C4-2B (cell line): ENCODE data around the gene SSR2.

ENCODE experiments used
- H3K27ac ChIP-seq: fragments of 450-650 bp; 2 replicates; pipeline ENCODE4 v1.5.1; 2017
- ZFX ChIP-seq: fragments of 450-650 bp; IDR thresholded peaks from 2 replicates; pipeline ENCODE4 v1.6.1; 2017
- TF ChIP-seq, protein P1 (sequence below): fragments of 450-650 bp; conservative IDR thresholded peaks from 2 replicates; pipeline ENCODE4 v1.5.1; 2017; ENCODE audit warnings: mild to moderate bottlenecking

The SSR2 gene

GRCh38 chr1:156012051-156012817, 8.5 kb downstream of the SSR2 start:
- TF ChIP-seq ZFX: no peak
- TF ChIP-seq, protein P1, sequence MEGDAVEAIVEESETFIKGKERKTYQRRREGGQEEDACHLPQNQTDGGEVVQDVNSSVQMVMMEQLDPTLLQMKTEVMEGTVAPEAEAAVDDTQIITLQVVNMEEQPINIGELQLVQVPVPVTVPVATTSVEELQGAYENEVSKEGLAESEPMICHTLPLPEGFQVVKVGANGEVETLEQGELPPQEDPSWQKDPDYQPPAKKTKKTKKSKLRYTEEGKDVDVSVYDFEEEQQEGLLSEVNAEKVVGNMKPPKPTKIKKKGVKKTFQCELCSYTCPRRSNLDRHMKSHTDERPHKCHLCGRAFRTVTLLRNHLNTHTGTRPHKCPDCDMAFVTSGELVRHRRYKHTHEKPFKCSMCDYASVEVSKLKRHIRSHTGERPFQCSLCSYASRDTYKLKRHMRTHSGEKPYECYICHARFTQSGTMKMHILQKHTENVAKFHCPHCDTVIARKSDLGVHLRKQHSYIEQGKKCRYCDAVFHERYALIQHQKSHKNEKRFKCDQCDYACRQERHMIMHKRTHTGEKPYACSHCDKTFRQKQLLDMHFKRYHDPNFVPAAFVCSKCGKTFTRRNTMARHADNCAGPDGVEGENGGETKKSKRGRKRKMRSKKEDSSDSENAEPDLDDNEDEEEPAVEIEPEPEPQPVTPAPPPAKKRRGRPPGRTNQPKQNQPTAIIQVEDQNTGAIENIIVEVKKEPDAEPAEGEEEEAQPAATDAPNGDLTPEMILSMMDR: no peak
- no peak overlapping the region for H3K27ac ChIP-seq

DNA sequence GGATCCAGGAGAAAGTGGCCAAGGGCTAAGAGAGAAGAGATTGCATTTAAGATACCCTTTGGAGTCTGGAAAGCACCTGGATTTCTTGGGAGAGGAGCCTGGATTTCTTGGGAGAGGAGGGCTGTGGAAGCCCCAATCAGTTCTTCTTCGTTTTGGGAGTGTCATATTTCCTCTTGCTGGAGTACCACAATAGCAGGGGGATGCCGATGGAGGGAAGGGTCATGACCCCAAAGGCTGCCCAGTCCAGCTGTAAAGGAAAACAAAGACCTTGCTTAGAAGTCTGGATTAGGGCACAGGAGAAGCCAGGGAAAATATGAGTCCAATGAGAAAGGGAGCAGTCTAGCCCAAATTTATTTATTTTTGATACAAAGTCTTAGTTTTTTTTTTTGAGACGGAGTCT, 11.3 kb downstream of the SSR2 start:
- TF ChIP-seq, protein P1: no peak
- TF ChIP-seq ZFX: no peak
- H3K27ac ChIP-seq: no peak overlapping the region

- H3K27ac ChIP-seq: no peak overlapping the region
- TF ChIP-seq, protein P1: no peak
- TF ChIP-seq ZFX: no peak
These were observed 13.9 kb downstream of the SSR2 start for GRCh38 chr1:156006666-156007376.

- no peak overlapping the region for H3K27ac ChIP-seq
These were observed 15.7 kb downstream of the SSR2 start for GRCh38 chr1:156004843-156005584.

DNA sequence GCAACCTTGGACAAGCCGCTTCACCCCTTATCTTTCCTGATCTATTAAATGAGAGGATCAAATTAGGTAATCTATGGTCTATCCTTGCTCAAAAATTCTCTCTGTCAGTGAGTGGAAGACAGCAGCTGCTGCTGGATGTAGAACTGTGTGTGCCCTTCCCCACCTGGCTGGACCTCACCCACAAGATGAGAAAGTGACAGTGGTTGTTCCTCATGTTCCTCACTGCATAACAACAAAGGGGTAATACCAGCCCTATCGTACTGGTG, 16.9 kb downstream of the SSR2 start:
- TF ChIP-seq, protein P1: no peak
- TF ChIP-seq ZFX: no peak
- no peak overlapping the region for H3K27ac ChIP-seq

More at GRCh38 chr1:156004843-156005584, 15.7 kb downstream of the SSR2 start:
- no peak for TF ChIP-seq ZFX
- TF ChIP-seq, protein P1: no peak

DNA sequence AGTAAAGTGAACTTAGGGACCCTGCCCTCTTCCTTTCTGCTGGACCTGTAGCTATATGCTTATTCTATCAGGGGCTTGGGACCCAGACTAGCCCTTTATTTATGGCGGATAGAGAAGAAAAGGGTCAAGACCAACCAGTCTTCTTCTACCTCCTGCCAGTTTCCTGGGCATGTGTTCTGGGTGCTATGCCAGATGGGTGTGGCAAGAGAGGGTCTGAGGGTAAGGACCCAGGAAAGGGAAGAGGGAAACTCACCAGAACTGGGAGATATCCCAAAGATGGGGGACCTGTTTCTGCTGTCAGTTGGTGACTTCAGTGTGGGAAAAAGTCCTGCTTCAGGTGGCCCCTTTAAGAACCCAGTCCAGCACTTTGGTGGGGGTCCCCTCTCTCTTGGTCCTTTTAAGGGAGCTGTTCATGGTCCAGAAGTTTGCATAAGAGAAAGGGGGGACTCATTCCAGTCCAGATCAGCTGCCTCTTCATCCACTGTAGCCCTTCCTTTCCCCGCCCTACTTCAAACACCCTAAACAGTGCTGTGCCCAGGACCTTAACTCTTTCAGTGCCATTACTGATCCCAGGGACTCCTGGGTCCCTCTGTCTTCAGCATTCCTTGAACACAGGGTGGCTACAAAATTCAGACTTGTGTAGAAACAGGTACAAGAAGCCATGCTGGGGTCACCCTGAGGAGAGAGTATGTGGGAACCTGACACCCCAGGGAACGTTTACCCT, 18.4 kb downstream of the SSR2 start:
- no peak for TF ChIP-seq ZFX
- TF ChIP-seq, protein P1: no peak
- no peak overlapping the region for H3K27ac ChIP-seq
